GM18873 (cell line): ENCODE data around the gene EFTUD2.

Experiments used
- ATAC-seq: cut with Tn5 transposase; IDR thresholded peaks from one replicate; pipeline ENCODE4 v1.9.1; 2021; ENCODE audit warnings: mild to moderate bottlenecking, moderate library complexity, moderate number of reproducible peaks; ENCODE audit not compliant: unreplicated experiment, low FRiP score

The EFTUD2 gene

DNA sequence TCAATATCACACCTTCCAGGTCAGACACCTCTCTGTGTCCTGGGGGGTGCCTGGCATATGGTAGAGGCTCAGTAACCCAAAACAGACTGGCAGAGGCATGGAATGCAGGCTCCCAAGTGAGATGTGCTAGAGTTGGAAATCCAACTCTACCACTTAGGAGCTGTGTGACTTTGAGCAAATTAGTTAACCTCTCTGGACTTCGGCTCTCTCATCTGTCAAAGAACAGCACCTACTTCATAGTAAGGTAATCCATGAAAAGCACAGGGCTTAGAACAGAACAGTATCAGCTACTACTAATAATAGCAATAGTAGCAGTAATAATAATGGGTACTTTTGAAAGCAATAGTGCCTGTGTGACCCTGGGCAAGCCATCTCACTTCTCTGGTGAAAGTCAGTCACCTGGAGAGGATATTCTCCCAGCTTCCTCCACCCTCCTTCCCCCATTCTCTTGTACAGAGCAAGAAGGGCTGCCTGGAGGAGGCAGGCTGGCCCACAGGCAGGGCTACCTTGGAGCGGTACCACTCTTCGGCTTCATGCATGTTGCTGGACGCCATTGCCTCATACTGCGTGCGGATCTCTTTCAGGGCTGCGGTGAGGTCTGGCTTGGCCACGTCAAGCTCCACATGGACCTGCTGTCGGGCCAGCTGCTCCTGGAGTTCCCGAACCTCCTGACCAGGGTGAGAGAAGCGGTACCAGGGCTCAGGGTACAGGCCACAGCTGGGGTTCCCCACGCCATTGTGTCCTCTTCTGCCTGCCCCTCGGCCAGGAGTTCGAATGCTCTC is 13.7 kb upstream of the EFTUD2 start:
- ATAC-seq: no peak

DNA sequence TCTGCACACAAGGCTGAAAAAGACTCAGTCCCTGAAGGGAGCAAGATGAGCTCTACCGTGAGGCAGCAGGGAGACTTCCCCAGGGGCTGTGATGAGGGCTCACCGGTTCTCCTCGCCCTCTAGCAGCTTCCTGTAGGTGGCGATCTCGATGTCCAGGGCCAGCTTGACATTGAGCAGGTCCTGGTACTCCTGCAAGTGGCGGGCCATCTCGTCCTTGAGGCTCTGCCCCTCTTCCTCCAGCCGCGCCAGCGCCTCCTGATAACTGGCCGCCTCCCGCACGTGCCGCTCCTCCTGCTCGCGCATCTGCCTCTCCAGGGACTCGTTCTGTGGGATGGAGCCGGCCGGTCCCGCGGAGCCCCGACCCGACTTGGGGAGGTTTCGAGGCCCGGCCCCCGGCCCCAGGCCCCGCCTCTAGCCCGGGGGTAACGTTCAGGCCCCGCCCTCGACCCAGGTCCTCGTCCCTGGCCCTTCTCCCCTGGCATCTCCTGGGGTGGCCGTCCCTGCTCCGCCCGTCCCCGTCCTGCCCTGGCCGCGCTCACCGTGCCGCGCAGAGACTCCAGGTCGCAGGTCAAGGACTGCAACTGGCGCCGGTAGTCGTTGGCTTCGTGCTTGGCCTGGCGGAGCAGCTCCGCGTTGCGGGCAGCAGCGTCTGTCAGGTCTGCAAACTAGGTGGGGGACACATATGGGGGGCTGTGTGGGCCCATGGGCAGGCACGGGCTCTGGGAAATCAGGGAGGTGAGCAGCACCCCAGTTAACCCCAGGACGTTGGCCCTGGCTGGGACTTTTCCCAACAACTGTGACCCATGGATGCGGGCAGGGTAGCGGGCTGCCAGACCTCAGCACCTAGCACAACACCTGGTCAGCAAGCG is 12.1 kb upstream of the EFTUD2 start:
- no peak for ATAC-seq

DNA sequence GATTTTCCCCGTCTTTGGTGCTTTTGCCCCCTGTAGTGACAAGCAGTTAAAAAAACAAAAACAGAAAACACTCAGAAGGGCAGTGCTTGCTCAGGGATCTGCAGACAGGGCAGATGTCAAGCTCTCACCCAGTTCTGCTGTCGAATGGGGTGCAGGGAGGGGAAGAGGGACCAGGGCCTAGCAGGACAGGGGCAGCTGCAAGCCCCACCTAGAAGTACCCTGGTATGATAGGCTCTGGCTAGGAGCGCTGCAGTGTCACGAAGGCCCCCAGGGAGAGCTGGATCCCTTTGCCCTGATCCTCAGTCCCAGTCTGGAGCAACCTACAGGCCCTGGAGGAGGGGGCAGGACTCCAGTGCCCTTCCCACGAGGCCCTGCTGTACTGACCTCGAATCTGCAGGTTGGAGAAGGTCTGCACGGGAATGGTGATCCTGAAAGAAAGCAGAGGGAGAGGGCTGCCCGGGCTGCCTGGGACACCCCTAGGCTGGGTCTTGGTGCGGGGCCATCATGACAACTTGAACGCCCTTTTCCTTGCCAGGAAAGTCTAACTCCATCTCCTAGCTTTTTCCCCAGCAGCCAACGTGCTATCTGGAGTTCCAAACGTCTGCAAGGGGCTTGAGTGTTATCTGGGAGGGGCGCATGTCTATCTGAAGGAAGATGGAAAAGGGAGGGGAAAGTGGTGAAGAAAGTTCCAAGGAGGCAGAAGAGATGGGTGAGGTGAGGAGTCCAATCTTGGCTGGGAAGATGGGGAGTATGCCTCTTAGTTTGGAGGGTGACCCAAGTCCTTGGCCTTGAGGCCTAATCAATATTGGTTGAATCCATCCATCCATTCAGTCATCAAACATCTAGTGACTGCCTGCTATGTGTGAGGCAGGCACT is 11.2 kb upstream of the EFTUD2 start:
- ATAC-seq: no peak

DNA sequence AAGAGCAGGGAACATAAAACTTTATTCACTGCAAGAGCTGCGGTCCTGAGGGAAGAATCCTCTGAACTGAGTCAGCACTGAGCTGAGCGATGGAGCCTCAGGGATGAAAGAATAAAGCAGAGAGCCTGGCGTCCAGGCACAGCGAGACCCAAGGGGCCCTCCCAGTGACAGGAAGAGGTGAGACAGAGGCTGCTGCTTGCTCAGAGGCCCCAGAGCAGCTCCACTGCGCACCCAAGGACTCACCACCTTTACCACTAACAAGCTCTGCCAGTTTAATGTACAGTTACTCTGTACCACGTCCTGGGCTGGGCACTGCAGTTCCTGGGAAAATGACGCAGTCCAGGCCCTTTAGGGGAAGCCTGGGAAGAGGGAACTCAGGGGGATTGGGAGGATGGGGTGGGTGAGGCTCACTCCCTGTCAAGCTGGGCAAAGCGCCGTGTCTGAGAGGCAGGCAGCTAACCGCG is 10.5 kb upstream of the EFTUD2 start:
- no peak for ATAC-seq

DNA sequence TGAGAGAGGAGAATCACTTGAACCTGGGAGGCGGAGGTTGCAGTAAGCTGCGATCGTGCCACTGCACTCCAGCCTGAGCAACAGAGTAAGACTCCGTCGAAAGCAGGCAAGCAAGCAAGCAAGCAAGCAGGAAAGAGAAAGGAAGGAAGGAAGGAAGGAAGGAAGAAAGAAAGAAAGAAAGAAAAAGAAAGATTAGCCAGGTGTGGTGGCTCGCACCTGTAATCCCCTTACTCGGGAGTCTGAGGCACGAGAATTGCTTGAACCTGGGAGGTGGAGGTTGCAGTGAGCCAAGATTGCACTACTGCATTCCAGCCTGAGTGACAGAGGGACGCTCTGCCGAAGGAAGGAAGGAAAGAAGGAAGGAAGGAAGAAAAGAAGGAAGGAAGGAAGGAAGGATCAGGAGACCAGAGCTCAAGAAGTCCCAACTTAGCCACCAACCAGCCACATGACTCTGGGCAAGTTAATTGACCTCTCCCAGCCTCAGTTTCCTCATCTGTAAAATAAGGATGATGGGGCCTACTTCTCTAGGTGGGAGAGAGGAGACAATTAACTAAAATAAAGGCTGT is 9.6 kb upstream of the EFTUD2 start:
- ATAC-seq: no peak

DNA sequence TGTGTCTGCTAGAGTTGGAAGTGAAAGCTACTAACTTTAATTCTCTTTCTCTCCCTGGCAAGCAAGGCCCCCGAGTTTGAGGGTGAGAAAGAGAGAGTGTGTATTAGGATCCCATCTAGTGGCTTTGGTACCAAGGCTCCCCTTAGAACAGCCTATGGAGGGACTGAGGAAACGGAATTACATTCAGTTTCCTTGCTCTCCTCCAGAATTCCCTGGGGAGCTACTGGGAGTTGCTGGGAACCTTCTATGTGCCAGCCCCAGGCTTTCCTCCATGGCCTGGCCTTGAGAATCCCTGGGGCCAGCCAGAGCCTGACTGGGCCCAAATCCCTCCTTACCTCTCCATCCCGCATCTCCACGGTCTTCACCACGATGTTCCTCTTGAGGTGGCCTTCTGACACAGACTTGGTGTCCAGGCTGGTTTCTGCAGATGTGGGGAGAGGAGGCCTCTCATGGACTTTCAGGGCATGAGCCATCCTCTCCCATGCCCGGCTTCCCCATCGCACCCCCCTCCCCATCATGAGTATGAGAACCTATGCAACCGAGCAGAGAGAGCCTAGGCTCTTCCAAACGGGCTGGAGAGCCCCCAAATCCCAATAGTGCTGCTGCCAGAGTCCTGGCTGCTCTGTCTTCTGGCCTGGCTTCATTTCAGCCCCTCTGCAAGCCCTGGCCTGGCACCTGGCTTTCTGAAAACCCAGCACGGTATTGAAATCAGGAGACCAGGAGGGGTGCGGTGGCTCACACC is 8.7 kb upstream of the EFTUD2 start:
- no peak for ATAC-seq

DNA sequence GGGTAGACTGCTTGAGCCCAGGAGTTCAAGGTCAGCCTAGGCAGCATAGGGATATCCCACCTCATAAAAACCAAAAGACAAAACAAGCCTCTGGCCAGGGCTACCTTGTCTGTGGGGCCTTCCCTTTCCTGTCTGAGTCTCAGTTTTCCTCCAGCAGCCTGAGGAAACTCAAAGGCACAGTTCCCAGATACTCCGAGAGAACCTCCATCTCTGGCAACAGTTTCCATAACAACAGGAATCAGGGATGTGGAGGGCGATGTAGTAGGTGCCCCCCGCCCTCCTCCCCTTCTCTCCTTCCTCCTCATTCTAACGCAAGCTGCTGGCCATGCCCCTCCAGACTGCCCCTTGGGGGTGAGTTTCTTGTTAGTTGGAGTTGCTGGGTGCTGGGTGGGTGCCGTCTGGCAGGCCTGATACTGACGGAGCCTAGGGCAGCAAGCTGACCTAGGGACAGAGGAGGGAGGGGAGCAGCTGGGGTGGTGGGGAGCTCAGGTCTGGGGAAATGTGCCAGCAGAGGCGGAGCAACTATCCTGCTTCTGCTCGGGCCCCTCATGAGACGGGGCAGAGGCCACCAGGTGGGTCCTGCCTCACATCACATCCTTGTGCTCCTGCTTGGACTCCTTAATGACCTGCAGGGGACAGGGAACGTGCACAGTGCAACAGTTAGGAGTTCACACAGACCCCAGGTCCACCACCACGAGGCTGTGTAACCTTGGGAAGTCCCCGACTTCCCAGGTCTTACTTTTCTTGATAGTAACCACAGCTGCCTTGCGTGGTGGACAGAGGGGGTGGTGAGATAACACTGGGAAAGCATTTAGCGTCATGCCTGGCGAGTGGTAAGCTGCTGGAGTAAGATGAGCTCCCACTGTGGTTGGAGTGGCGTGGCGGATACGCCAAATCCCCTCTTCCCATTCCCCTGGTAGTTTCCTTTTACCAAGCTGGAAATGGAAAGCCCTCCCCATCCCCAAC is 7.8 kb upstream of the EFTUD2 start:
- ATAC-seq: no peak

DNA sequence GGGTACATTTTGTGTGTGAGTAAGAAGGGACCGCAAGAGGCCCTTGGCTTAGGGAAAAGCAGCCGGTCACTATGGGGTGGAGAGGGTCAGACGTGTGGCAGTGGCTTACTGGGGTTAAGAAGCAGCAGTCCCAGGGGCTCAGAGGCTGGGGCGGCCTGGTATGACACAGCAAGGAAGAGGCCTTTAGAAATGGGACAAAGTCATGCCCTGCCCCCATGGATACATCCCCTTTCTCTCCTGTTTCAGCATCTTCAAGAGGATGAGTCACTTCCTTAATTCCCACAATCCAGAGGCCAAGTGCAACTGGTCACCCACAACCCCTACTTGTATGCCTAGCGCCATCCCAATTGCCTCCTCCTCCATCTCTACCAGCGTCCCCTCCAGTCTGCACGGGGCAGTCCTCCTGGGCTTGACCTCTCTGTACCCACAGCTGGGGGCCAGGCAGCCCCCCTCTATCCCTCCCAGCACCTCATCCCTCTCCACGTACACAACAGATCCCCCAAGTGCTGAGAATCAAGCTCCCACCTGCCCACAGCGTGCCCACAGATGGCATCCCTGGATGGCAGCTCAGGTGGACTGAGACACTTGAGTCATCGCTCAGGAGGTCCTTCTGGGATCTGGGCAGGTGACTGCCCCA is 6.9 kb upstream of the EFTUD2 start:
- no peak for ATAC-seq

DNA sequence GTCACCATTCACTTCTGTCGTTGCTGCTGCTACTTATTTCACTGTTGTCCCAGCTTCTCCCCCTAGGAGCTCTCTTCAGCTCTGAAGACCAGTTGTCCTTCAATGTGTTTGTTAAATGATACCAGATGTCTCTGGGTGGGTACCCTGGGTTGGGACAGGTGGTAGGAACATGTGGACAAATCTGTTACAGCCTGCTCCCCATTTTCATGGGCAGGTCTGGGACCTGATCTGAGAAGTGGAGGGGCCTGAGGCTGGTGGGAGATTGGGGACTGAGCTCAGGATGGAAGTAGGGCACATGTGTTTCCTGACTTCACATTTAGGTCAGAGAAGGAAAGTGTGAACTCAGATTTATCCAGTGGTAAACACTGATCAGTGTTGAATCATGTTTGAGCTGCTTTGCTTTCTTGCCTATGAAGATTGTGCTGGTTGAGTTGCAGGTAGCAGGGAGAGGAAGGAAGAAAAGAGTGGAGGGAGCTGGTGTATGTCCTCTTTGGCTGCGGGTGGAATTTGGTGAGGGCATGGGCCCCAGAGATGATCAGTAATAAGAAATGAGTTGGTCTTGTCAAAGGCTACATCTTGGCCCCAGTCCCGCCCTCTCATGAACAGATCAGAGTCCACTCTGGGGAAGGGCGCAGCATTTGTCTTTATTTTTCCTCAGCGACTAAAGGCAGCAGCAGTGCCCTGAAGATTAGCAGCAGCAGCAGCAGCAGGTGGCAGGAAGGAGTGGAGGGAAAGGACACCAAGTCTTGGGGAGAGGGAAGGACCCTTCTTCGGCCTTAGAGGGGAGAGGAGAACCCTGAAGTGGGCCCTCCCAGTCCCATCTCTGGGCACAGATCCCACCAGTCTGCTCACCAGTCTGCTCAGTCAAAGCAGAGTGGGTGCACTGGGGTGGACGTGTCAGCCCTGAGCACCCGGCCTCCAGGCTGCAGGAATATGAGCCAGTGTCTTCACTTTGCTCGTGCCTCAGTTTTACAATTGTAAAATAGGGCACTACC is 6.1 kb upstream of the EFTUD2 start:
- no peak for ATAC-seq

DNA sequence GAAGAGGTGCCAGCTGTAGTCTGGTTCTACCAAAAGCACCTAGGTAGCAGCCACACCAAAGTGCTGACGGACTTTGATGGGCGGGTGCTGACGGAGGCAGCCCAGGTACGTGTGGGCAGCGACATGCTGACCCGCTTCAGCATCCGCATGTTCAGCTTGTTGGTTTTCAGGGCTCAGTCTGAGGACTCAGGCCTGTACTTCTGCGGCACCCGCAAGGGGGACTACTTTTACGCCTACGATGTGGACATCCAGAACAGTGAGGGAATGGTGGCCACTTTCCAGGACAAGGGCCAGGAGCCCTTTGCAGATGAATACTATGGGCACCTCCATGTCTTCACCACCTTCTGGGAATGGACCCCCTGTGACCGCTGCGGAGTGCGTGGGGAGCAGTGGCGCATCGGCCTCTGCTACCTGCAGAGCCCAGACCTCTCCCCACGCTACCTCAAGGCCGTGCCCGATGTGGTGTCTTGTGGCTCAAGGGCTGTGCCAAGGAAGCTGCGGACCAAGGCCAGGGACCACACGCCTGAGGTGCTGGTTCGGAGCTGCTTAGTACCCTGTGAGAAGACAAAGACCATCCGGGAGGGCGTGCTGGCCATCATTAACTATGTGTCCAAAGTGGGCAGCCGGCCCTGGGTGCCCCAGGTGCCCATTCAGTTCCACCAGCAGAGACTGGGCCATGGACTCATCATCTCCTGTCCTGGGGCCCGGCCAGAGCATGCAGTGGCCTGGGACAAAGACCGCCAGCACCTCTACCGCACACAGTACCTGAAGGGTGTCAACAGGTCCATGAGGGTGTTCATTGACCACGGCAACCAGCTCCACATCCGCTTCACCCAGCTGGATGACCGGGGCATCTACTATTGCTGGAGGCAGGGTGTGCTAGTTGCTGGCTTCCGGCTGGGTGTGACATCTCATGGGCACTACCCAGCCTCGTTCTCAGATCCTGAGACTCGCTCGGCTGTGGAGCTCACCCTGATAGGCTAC is 5.0 kb upstream of the EFTUD2 start:
- ATAC-seq: no peak

DNA sequence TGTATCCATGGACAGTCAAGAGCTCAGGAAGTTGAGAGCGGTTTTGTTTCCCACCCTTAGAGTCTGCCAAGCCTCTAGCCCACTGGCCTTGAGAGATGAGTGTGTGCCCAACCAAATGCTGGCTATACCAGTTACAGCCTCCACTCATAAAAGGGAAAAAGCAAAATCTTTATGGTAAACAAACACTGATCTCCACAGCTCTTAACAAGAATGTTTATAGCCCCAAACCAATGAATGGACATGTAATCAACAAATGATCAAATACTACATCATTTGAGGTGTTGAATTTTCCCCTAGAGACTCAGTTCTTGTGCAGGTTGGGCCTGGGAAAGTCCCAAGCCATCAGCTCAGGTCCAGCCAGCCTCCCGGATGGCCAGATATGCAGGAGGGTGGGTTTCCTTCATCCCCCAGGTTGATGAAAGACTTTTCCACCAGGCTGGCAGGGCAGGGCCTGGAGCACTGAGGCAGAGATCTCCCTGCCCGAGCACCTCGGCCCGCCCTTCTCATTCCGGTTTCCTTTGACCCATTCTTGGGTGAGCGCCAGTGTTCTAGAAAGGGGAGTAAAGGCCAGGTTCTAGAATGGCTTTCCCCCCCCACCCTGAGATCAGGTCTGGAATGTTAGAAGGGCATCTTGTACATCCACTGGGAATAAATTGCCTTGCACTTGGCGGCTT is 3.9 kb upstream of the EFTUD2 start:
- ATAC-seq: no peak

DNA sequence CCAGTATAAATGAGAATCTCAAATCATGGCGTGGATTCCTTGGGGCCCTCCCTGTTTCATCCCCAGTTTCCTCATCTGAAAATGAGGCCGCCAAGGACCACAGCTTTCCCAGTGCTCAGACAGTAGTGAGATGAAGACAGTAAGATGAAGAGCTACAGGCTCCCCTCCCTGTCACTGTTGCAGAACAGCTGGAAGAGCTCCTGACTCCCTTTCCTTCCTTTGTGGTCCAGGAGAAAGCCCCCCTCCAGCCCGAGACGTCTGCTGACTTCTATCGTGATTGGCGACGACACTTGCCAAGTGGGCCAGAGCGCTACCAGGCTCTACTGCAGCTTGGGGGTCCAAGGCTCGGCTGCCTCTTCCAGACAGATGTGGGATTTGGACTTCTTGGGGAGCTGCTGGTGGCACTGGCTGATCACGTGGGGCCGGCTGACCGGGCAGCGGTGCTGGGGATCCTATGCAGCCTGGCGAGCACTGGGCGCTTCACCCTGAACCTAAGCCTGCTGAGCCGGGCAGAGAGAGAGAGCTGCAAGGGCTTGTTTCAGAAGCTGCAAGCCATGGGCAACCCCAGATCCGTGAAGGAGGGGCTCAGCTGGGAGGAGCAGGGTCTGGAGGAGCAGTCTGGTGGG is 3.0 kb upstream of the EFTUD2 start:
- no peak for ATAC-seq

DNA sequence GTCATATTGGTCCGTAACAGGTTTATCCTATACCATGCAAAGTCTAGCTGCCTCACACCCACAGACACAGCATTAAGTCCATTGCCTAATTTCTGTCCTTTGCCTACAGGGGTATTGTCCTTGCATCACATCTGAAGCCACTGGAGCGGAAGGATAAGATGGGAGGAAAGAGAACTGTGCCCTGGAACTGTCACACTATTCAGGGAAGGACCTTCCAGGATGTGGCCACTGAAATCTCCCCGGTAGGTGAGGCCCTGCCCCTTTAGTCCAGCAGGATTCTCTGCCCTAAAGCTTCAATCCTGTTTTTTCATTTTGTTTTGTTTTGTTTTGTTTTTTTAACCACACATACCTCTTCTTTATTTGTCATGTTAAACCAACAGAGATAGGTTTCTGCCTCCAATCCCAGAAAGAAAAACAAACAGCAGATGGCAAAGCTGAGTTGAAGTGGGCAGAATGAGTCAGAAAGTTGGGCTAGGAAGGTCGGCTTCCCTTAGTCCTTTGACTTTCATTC is 2.2 kb upstream of the EFTUD2 start:
- ATAC-seq: no peak

DNA sequence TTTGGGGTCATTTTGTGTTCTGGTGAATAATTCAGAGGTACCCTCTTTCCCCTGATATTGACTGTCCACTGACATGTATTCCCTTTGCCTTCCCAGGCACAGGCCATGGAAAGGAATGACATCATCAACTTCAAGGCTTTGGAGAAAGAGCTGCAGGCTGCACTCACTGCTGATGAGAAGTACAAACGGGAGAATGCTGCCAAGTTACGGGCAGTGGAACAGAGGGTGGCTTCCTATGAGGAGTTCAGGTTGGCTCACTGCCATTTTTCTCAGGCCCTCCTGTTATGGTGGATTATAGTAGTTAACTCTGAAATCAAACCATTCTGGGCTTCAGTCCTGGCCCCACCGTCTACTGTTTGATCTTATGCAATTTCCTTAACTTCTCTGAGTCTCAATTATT is 1.6 kb upstream of the EFTUD2 start:
- ATAC-seq: no peak

DNA sequence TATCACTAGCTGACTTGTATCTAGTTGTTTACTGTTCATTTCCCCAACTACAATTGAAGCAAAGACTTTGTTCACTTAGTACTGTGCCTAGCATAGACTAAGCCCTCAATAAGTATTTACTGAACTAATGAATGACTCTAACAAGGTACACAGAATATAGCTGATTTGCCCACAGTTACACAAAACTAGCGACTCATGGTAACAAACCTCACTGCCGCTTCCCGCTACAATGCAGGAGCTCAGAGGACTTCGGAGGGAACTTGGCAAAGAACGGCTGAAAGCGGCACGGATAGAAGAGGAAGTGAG is 524 bp downstream of the EFTUD2 start:
- ATAC-seq: no peak
